Right ventricle myocardium inferior (tissue), 1 donor: Measurements from ENCODE around the gene ZNF609. TPM values are rescaled to one million over a fixed set of nuclear protein-coding genes. Genes with fewer than 3 reads are reported as not detected.
"Not testable (repeated sequence)": the region's sequence is repeated elsewhere in the genome, so short reads cannot be mapped to it uniquely, and the experiment has no call there.

ENCODE experiments used
- ATAC-seq: fragments of 200-7000 bp; cut with Tn5 transposase; one replicate; pipeline ENCODE4 v1.9.1; 2020; ENCODE audit warnings: mild to moderate bottlenecking, moderate library complexity
- DNase-seq: peaks from one replicate; pipeline ENCODE4 v3.0.0; 2021; ENCODE audit errors: missing footprints
- intact Hi-C: fragments of 100-400 bp; cut with DNase I; formaldehyde crosslinking; loops from one replicate; pipeline ENCODE4 v1.11.0; 2022
- total RNA-seq: library from RNA; stranded (reverse); fragmentation: NEBNext Ultra II Directional; extraction: Animal tissue kit (Norgen Biotek cat#: 25700); gene quantifications from one replicate; pipeline ENCODE4 v1.2.1, GENCODE V29; 2021
- donor health status: DM: no; HTN: yes; CAD: no; lungs with severe emphysema.

ZNF609 gene
- total RNA-seq, 1 donor from 2014 or later = 16.9 TPM

DNA sequence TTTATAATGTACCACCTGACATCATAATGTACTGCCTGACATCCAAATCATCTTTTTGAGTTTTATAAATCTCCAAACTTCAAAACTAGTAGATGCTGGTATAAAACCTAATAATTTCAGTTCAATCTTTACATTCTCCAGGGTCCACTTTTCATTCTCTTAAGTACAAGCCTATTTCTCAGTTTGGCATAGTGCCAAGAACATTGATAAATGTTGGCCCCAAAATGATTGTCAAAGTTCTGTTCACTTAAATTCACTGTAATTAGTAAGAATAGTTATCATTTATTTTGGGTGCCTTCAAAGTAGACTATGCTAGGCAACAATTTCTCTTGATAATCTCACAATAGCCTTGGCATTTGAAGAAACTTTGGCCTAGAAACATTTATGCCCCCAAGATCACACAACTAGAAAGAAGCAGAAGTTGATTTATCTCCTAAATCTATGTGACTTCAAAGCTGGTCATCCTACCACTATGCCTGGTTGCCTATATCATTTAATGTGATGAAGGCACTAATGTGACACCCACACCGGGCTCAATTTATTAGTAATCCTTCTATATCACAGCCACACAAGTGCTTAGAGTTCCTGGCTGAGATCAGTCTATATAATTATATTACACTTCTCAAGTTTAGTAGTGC, 101.7 kb downstream of the ZNF609 start:
- DNase-seq (no peak), ATAC-seq (no peak)
- intact Hi-C loops = no loop called here

DNA sequence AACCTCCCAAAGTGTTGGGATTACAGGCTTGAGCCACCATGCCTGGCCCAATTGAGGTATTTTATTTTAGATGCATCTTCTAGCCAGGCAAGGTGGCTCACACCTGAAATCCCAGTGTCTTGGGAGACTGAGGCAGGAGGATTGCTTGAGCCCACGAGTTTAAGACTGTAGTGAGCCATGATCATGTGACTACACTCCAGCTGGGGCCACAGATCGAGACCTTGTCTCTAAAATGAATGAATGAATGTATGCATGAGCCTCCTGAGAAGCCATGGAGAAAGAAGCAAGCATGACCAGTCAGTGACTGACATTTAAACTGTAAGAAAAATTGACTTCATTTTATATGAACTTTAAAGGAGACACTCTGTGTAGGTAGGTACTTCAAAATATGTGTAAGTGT, 105.7 kb downstream of the ZNF609 start:
- ATAC-seq (no peak), DNase-seq (no peak)
- intact Hi-C loops = no loop called here

DNA sequence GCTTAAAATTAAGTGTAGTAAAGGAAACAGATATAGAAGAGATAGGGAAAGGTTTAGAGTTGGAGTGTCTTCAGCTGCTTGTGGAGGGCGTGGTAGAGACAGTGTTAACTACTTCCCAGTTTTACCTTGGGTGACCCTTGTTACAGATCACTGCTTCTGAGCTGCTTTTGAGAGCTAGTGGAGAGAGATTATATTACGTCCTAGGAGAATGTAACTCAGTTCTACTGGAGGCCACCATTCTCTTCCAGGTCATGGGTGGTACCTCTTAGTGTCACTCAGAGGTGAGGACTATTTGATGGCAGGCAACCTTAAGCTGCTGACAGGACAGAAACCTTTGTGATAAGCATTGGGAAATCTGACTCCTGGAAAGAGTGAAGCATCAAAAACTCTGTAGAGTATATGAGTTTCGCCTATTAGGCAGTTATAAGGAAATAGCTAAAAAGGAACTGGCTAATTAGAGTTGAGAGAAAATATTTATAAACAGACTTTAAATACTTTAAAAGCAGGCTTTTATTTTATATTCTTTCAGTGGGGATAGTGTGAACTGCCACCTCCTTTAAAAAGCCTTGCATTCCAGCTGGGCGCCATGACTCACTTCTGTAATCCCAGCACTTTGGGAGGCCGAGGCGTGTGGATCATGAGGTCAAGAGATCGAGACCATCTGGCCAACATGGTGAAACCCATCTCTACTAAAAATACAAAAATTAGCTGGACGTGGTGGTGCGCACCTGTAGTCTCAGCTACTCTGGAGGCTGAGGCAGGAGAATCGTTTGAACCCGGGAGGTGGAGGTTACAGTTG, 106.5 kb downstream of the ZNF609 start:
- DNase-seq (no peak), ATAC-seq (peak; percentile 67)
- intact Hi-C loops = no loop called here

DNA sequence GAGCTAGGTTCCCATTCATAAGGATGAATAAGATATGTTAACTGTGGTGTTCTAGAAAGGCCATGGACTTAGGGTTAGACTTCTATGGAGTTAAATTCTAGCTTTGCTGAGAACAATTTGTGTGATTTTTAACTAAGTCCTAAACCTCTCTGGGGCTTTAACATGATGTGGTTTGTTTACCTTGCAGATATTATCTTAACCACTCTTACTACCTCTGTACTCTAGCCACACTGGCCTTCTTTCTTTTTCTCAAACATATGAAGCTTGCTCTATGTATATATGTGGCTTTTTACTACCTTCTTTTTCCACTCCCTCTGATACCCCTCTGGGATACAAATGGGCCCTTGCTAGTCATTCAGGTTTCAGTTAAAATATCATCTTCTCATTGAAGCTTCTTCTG, 108.4 kb downstream of the ZNF609 start:
- no peak for ATAC-seq
- no peak for DNase-seq
- intact Hi-C loops = no loop called here

DNA sequence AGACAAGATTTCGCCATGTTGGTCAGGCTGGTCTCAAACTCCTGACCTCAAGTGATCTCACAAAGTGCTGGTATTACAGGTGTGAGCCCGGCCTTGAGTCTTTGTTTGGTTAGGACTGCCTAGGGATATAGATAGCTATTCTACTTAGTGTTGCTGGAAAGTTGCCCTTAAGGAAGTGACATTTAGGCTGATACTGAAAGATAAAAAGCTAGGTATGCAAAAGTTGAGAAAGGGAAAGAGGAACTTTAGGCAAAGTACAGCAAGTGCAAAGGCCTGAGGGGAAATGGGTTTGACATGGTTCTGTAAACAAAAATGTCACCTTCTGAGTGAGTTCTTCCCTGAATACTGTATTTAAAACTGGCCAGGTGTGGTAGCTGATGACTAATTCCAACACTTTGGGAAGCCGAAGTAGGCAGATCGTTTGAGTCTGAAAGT, 111.5 kb downstream of the ZNF609 start:
- no peak for DNase-seq
- ATAC-seq = no peak
- intact Hi-C loops = no loop called here

DNA sequence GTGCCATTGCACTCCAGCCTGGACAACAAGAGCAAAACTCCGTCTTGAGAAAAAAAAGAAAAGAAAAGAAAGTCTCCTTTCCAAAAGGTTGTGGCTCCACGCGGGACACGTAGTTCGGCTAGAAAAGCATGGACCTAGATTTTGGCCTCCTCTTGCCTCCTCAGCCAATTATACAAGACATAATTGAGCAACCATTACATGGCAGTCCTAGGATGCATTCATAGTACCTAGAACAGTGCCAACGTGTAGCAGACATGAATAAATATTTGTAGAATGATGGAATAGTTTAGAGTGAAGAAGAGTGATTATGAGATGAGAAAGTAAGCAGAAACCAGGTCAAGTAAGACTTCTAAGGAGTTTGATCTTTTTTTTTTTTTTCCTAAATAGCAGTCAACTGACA, 112.5 kb downstream of the ZNF609 start:
- intact Hi-C loops = no loop called here
- ATAC-seq = no peak
- DNase-seq = no peak

DNA sequence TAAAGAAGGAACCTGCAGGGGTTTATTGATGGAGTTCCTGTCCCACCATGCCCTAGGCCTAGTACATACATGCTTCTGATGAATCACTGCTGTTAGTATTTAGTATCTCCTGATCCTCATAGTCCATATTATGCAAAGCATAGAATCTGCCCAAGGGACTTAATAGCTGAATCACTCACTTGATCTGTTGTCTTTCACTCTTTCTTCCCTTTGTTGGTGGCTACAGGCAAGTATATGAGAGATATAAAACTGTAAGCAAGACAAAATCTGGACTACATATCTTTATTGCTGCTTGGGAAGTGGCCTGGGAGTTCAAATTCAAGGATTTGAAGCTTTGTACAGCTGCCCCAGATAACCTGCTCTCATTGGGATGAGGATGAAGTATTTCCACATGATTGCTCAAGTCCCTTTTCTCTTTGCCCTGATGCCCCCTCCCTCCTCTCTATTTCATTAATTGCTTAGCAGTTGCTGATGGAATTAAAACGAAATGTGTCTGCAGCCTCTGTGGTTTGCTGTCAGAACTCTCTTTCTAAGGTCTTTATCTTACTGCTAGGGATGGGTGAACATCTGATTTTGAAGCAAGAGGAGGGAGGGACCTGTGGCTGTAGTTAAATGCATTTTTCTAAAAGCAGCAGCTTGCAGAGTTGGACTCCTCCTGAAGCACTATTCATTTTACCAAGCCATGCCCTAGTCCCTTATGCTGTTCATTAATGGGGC, 114.1 kb downstream of the ZNF609 start:
- DNase-seq (no peak), ATAC-seq (no peak)
- intact Hi-C loops = no loop called here

DNA sequence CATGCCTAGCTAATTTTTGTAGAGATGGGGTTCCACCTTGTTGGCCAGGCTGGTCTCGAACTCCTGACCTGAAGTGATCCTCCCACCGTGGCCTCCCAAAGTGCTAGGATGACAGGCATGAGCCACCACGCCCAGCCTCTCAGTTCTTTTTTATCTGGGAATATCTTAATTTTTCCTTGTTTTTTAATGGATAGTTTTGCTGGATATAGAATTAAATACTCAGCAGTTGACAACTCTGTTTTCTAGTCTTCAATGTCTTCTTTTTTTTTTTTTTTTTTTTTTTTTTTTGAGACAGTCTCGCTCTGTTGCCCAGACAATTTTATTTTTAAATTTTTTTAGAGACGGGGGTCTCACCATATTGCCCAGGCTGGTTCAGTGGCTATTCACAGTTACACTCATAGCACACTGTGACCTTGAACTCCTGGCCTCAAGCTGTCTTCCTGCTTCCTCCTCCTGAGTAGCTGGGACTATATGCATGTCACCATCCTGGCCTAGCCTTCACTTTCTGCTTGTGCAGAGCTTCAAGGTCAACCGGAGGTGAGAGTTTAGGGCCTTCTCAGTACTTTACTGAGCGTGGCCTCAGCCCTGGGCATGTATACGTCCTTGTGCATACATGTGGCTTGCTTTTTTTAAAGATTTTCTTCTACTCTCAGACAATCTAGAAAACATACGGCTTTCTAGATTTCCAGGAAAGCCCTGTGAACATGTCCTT, 120.5 kb downstream of the ZNF609 start:
- no peak for ATAC-seq
- intact Hi-C loops = no loop called here

DNA sequence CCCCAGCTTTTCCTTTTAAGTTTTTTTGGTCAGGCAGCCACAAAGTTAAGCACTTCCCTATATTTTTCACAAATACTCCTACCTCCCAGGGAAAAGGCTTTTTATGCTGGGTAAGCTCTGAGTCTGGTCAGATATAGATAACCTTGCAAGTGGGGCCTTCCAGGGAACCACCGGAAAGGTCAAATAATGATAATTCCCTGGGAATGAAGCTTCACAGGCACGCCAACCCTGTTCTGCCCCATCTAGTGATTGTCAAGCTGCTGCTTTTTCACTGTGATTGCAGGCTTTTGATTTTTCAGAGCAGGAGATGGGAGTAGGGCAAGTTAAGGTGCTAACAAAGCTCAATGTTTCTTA, 121.0 kb downstream of the ZNF609 start:
- ATAC-seq = no peak
- intact Hi-C loops = no loop called here

More for the DNA sequence above, 120.5 kb downstream of the ZNF609 start:
- DNase-seq = no peak

DNA sequence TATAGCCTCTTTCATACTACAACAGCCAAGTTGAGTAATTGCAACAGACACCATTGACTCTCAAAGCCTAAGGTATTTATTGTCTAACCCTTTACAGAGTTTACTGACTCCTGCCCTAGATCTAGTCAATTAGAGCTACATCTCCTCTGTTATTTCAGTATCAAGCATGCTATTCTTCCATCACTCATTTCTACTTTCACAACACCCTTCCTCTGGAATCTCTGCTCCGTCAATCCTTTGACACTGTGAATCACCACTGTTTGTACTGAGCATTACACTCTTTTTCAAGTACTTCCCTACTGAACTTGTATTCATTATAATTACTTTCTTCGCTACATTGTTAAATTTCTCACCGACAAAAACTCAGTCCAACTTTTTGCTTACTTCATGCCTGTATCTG, 121.8 kb downstream of the ZNF609 start:
- intact Hi-C loops = no loop called here
- DNase-seq (no peak), ATAC-seq (no peak)

More for the DNA sequence above, 121.0 kb downstream of the ZNF609 start:
- no peak for DNase-seq

DNA sequence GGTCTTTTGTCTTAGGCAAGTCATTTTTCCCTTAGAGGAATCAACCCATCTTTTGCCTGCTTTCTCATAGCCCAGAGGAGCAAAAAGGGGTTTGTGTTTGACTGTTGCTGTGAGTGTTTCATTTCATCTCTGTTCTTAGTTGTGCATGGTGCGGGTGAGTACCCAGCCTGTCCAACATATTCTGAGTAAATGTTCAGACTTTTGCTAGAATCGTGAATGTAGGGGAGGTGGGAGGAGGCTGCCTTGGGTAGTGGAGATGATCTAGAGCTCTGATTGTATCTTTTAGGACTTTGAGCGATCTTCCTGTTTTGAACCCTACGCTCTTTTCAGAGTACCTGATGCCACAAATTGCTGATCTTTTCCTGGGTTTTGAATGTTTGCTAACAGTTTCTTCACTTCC, 123.1 kb downstream of the ZNF609 start:
- intact Hi-C loops = no loop called here
- DNase-seq (no peak), ATAC-seq (no peak)

DNA sequence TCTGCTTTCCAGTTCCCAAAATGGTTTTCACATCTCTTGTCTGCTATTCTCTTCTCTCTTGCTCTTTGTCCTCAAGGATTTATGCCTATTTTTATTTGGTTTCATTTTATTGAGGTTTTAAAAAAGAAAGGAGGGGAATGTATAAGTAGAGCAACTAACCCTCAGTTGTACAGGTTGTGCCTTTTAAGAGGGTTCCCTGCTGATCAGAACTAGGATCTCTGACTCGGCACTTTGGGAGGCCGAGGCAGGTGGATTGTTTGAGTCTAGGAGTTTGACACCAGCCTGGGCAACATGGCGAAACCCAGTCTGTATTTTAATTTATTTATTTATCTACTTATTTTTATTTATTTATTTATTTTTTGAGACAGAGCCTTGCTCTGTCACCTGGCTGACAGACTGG, 123.6 kb downstream of the ZNF609 start:
- intact Hi-C loops = no loop called here
- DNase-seq = no peak
- ATAC-seq = no peak

DNA sequence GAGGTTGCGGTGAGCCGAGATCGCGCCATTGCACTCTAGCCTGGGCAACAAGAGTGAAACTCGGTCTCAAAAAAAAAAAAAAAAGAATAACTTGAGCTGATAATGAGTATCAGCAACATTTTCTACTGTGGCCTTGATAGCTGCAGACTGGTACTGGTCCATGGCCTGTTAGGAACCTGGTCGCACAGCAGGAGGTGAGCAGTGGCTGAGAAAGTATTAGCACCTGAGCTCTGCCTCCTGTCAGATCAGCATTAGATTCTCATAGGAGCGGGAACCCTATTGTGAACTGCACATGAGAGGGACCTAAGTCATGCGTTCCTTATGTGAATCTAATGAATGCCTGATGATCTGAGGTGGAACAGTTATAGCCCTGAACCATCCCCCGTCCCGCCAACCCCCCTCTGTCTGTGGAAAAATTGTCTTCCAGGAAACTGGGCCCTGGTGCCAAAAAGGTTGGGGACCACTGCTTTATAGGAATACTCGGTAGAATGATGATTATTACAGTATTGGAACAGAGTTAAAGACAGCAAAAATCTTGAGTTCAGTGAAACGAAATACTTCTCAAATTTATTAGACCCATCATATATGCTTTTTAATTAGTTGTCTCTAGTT, 126.0 kb downstream of the ZNF609 start:
- intact Hi-C loops = no loop called here
- DNase-seq = no peak
- ATAC-seq = no peak

DNA sequence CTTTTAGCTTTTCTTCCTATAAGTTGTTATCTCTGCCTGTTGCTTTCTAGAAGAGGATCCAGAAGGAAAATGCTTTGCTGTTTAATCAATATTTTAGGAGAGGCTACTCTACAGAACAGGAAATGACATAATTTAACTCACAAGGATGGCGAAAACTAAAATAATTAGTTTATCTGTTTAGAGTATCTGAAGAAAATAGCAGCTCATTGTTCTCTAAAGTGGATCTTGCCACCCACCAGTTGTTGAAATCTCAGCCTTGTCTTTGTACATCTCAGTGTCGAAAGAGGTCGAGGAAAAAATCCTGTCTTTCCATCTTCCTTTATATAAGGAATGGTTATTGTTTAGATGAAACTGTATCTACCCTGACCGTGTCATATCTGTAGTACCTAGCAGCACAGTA, 126.6 kb downstream of the ZNF609 start:
- ATAC-seq (no peak), DNase-seq (no peak)
- intact Hi-C loops = no loop called here

DNA sequence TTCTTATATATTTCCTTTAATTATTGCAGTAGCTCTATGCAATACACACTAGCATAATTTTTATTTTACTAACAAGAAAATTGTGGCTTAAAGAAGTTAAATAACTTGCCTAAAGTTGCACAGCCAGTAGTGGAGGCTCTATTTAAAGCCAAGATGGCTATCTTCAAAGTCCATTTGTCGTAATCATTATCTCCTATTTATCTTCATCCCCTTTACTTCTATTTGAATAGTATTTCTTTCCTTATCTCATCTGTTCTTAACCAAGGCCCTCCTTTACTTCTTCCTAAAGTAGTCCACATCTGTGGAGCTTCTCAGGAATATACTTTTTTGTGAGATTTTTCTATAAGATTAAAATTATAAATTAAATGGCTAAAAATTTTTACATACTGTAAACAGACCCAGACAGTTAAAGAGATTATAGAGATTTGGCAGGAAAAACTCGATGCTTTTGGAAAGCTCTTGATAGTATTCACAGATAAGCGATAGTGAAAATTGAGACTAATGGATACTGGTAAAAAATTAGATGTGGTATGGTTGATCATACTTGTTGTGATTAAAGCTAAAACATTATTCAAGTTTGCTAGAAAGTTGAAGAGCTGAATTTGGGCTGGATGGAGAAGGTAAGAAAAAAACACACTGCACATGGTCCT, 129.2 kb downstream of the ZNF609 start:
- ATAC-seq (no peak), DNase-seq (no peak)
- intact Hi-C loops = no loop called here

DNA sequence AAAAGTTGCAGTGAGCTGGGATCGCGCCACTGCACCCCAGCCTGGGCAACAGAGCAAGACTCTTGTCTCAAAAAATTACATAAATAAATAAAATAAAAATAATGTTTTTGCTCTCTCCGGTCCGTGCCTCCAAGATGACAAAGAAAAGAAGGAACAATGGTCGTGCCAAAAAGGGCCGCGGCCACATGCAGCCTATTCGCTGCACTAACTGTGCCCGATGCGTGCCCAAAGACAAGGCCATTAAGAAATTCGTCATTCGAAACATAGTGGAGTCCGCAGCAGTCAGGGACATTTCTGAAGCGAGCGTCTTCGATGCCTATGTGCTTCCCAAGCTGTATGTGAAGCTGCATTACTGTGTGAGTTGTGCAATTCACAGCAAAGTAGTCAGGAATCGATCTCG, 132.5 kb downstream of the ZNF609 start:
- ATAC-seq, DNase-seq, intact Hi-C loops: not testable (repeated sequence)

DNA sequence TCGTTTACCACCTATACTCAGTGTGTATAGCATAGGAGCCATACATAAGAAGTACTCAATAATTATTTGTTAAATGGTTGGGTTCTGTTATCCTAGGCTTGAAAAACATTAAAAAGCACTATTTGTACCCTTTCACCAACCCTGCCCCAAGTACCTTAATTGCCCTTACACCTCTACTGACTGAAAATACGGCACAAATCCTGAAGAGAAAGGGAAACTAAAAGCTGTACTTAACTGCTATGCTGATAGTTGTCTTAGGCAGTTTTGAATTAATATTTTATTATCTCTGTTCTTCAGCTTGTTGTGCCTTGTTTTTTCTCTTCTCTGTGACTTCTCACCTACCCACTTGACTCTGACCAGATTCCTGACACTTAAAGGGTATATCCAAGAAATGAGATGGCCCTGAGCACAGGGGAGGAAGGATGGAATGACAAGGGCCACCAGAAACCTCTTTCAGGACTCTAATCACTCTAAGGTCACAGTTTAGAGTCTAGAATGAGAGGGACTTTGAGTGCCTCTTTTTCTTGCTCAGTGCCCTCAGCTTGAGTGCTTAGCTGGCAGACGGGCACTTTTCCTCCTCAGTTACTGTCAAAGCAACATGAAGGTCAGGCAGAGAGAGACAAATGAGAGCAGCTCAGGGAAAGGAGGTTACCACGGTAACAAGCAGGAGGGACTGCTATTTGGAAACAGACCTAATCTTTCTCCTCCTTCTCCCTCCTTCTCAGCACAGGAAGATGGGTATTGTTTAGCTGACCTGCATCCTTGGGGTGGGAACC, 136.5 kb downstream of the ZNF609 start:
- DNase-seq = no peak
- peak; percentile 72 for ATAC-seq
- intact Hi-C loops = no loop called here

DNA sequence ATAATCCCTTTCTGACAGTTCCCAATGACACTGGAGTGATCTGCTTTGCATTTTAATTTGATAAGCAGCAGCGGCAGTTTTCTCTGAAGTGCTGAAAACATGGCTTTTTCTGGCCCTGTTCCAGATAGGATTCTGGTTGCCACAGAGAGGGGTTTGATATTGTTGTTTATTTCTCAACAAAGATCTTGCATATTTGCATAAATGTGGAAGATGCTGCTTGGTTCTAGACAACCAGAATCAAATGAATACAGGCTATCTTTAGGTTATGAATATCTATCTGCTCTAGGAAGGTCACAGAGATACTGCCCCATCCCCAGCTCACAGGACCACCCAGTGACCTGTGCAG, 137.1 kb downstream of the ZNF609 start:
- no peak for DNase-seq
- intact Hi-C loops = no loop called here
- no peak for ATAC-seq
